GM18499 (cell line): ENCODE results near the gene ASB8.
"Not testable (repeated sequence)": the region's sequence is repeated elsewhere in the genome, so short reads cannot be mapped to it uniquely, and the experiment has no call there.

Experiments used
- ATAC-seq: cut with Tn5 transposase; IDR thresholded peaks from one replicate; pipeline ENCODE4 v1.9.1; 2021; ENCODE audit warnings: moderate number of reproducible peaks; ENCODE audit not compliant: insufficient read depth, unreplicated experiment

ASB8 gene

GRCh38 chr12:48145981-48146380, 11.3 kb downstream of the ASB8 start:
- ATAC-seq = no peak

GRCh38 chr12:48143898-48144297, 13.4 kb downstream of the ASB8 start:
- no peak for ATAC-seq

DNA sequence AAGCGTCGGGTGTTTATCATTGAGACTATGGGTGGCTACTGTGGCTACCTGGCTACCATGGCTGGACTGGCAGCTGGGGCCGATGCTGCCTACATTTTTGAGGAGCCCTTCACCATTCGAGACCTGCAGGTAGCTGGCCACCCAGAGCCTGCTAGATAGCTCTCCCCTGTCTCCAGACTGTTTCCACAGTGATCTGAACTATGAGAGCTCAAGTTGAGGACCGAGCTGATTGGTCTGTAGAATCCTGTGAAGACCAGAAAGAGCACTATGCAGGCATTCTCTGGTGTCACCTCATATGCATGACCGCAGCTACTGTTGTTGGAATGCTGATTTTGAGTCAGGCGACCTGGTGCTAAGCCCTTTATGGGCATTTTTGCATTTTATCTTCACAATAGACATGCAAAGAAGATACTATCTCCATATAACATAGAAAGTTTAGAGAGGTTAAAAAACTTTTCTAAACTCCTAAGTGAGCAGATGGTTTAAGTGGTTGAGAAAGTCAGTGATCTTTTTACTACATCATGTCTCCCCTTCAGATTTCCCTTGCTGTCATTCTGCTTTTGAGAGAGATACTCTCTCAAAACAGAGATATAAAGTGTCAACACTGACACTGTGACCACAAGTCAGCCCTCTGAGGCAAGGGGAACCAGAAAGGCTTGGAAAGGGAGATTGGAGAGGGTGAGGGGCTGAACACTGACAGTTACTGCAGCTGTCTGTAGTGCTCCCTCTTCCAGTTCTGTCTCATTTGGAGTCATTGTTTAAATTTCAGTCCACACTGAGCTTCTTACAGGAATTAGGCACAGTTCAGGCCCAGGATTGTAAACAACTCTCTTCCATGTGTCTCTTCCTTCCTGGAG, 14.3 kb downstream of the ASB8 start:
- no peak for ATAC-seq

DNA sequence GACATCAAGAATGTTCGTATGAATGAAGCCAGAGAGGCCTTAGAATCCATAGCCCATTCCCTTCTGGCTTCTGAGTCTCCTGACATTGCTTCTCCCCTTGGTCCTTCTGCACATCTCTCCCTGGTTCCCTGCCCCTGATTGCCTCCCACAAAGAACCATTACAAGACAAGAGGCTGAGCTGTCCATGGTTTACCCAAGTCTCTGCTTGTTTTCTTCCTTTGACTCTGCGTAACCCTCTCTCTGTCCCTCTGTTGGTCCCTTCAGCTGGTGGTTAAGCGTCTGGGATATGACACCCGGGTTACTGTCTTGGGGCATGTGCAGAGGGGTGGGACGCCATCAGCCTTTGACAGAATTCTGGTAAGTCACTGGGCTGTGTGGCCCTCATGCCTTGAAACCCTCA, 22.3 kb downstream of the ASB8 start:
- ATAC-seq = no peak

DNA sequence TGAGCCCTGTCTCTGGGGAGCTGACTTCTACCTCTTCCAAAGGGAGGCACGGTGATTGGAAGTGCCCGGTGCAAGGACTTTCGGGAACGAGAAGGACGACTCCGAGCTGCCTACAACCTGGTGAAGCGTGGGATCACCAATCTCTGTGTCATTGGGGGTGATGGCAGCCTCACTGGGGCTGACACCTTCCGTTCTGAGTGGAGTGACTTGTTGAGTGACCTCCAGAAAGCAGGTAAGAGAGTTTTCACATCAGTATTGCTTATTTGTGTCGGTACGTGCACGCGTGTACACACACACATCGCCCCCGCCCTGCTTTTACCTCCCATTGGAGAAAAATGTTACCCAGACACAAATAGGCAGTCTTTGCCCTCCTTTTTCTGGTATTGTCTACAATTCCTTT, 24.5 kb downstream of the ASB8 start:
- no peak for ATAC-seq

GRCh38 chr12:48131517-48131916, 25.8 kb downstream of the ASB8 start:
- no peak for ATAC-seq

- ATAC-seq = no peak
Measured at GRCh38 chr12:48129376-48129775, 27.9 kb downstream of the ASB8 start.

DNA sequence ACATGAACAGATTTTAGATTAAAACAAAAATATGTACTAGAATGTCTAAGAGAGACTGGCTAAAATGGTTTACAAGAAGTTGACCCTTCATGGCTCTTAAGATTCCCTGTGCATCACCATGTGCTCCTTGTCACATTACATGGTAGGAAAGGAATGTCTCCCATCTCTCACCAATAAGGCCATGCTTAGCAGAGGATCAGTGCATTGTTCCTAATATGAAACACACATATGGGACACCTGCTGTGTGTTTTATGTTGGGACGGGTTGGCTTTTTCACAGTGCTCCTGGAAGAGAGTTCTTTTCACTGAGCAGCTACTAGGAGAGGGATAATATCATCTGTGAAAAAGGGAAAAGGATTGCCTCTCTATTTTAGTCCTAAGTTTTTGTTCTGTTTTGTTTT, 28.5 kb downstream of the ASB8 start:
- no peak for ATAC-seq

DNA sequence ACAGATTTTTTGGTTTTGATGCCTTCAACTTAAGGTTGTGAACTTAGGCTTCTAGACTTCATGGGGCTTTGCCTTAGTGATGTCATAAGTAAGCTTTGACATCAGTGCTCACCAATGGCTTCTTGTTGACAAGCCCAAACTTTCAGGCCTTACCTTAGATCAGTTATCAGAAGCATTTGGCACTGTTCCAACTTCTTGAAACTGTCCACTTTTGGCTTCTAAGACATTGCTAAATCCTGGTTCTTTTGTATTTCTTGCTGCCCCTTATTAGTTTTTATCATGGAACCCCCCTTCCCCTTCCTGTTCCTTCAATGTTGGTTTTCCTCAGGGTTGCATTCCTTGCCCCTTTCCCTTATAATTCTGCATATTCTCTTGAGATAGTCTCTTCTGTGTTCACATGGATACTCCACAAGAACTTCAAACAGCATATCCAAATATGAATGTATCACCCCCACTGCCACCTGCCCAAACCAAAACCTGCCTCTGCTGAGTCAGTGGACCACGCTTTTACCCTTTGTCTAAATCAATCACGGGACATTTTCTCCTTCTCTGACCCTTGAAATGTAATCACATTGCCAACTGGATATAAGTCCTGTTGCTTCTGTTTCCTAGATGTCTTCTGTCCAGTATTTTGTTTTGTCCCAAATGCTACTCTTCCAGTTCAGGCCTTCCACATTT, 30.2 kb downstream of the ASB8 start:
- no peak for ATAC-seq

GRCh38 chr12:48125985-48126384, 31.3 kb downstream of the ASB8 start:
- no peak for ATAC-seq

- not testable (repeated sequence) for ATAC-seq
Measured at GRCh38 chr12:48125542-48125941, 31.8 kb downstream of the ASB8 start.

GRCh38 chr12:48123169-48123568, 34.1 kb downstream of the ASB8 start:
- no peak for ATAC-seq

DNA sequence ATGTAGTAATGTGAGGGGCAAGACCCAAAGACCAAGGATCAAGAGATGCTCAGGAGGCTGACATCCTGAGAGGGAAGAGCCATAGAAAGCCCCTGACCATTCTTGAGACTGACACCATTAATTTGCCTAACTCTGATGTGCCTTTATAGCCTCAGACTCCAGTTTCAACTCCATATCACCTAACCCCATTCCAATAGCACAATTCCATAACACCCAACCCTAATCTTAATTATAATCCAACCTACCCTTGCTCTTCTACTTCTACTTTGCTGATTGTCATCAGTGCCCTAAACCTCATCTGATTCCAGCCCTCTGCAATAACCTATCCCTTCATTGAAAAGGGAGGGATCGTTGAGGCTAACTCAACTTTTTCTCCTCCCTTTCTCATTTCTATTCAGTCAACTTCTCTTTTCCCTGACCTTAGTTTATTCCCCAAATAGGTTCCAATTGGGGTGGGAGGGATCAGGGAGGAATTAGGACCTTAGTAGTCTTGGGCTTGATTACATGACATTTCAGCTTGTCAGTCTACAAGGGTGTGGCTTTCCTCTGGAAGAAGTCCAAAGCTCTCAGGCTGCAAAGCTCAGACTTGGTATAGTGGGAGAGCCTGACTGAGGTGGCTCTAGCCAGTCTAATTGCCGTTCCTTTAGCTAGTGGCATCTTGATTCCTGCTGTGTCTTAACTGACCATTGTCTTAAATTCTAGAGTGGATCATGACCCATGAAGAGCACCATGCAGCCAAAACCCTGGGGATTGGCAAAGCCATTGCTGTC, 35.1 kb downstream of the ASB8 start:
- no peak for ATAC-seq

GRCh38 chr12:48121522-48121921, 35.8 kb downstream of the ASB8 start:
- ATAC-seq = no peak

- no peak for ATAC-seq
Measured at GRCh38 chr12:48119834-48120195, 37.5 kb downstream of the ASB8 start.

GRCh38 chr12:48119078-48119833, 38.1 kb downstream of the ASB8 start, which contains the start of gene PFKM:
PFKM (plus strand) TSS chr12:48119364; CDS start chr12:48122775, 3,411 bp downstream.
- ATAC-seq = peak; percentile 93

GRCh38 chr12:48118284-48118871, 38.9 kb downstream of the ASB8 start:
- ATAC-seq = no peak

DNA sequence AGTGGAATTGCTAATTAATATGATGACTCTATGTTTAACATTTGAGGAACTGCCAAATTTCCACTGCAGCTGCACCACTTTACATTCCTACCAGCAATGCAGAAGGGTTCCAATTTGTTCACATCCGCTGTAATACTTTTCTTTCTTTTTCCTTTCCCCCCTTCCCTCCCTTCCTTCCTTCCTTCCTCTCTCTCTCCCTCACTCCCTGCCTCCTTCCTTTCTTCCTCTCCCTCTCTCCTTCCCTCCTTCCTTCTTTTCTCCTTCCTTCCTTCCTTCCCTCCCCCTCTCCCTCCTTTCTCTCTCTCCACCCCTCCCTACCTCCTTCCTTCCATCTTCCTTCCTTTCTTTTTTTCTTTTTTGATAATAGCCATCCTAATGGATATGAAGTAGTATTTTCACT, 41.4 kb downstream of the ASB8 start:
- no peak for ATAC-seq

DNA sequence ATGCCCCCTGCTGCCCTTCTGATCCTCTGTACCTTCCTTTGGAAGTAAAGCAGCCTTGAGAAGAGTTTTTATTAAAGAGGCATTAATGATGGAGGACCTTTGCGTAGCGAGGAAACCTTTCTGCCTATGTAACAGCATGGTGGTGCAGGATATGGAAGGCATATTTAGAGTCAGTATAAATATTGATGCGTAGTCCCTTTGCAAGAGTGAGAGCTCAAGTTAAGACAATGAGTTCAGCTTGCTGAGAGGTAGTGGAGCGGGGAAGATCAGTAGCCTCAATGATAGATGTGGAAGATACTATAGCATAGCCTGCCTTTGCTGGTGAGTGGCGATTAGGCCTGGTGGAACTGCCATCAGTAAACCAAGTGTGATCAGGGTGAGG, 46.0 kb downstream of the ASB8 start:
- not testable (repeated sequence) for ATAC-seq
